ENCODE measurements around the gene NCOR2. TPM values are rescaled to one million over a fixed set of nuclear protein-coding genes. Genes with fewer than 3 reads are reported as not detected.
A peak's percentile ranks its signal among the peaks of the same experiment; 100 is the strongest.

The NCOR2 gene
- total RNA-seq, 1 donor = 45.2 TPM

DNA sequence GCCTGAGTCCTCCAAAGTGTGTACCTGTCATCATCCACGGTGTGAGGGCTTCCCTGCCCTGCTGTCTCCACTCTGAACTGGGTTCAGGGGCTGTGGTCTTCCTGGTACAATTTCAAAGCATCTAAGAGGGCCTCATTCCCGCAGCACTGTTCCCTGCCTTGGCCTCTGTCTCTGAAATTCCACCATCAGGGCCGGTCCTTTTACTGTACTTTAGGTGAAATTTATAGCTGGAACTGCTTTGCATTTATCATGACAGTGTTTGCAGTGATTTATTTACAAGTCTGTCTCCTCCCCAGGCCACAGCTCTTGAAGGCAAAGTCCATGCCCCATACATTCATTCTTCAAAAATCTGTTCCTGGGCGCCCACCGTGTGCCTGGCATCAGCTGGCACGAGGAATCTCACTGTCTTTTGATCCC lies 36.9 kb upstream of the NCOR2 start:
- H3K4me1 ChIP-seq (ENCODE audit: insufficient read depth, low read length) = peaks cover 8% of the 10 kb centered on the region
- H3K9me3 ChIP-seq (ENCODE audit: low read depth, low read length) = no peaks in the 10 kb centered on the region

DNA sequence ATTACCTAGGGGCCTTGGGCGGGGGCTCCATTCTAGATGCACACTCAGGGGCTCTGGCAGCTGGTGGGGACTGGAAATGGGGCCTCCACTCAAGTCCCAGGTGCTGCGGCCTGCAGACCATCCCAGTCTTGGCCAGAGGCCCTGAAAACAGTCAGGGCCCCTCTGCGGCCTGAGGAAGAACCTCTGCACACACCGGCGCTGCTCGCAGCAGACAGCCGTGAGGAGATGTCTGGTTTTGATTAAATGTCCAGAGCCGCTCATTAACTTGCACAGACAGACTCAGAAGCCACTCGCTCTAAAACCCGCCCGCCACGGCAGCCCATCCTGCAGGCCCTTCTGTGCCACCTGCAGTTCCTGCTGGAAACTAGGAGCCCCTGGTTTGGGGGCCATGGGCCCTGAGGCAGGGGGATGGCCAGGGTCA lies 36.4 kb upstream of the NCOR2 start:
- no peak for DNase-seq (ENCODE audit: insufficient read length, low spot score, missing footprints)
- Histone ChIP-seq H3K9me3 (ENCODE audit: low read depth, low read length) (no peaks in the 10 kb centered on the region), H3K4me1 (ENCODE audit: insufficient read depth, low read length) (peaks cover 8% of the 10 kb centered on the region), H3K27me3 (ENCODE audit: insufficient read depth, low read length) (no peaks in the 10 kb centered on the region), H3K36me3 (ENCODE audit: insufficient read depth, low read length) (no peaks in the 10 kb centered on the region), H2AFZ (ENCODE audit: low read length) (no peak overlapping the region), H3K4me3 (ENCODE audit: insufficient read depth, low read length) (no peak overlapping the region), H4K20me1 (ENCODE audit: insufficient read depth, low read length) (no peaks in the 10 kb centered on the region), H3K4me2 (ENCODE audit: insufficient read depth, low read length) (no peak overlapping the region), H3K27ac (ENCODE audit: low read depth, low read length) (no peak overlapping the region), H3K79me2 (ENCODE audit: insufficient read depth, low read length) (no peaks in the 10 kb centered on the region)
- TF ChIP-seq CTCF (IDR thresholded peaks at IDR 0.05; ENCODE audit: extremely low read depth, low read depth, low read length) = no peak

More for the DNA sequence above, 36.9 kb upstream of the NCOR2 start:
- H3K27ac ChIP-seq (ENCODE audit: low read depth, low read length) = no peak overlapping the region
- no peaks in the 10 kb centered on the region for H4K20me1 ChIP-seq (ENCODE audit: insufficient read depth, low read length)
- H3K4me3 ChIP-seq (ENCODE audit: insufficient read depth, low read length) = no peak overlapping the region
- no peak for TF ChIP-seq CTCF (IDR thresholded peaks at IDR 0.05; ENCODE audit: extremely low read depth, low read depth, low read length)
- H3K27me3 ChIP-seq (ENCODE audit: insufficient read depth, low read length) = peaks cover 2% of the 10 kb centered on the region
- no peak overlapping the region for H3K4me2 ChIP-seq (ENCODE audit: insufficient read depth, low read length)
- peak; percentile 85 for DNase-seq (ENCODE audit: insufficient read length, low spot score, missing footprints)
- no peak overlapping the region for H2AFZ ChIP-seq (ENCODE audit: low read length)
- H3K36me3 ChIP-seq (ENCODE audit: insufficient read depth, low read length) = no peaks in the 10 kb centered on the region
- H3K79me2 ChIP-seq (ENCODE audit: insufficient read depth, low read length) = no peaks in the 10 kb centered on the region

GRCh38 chr12:124603100-124603541 lies 35.7 kb upstream of the NCOR2 start:
- Histone ChIP-seq H3K9me3 (ENCODE audit: low read depth, low read length) (no peaks in the 10 kb centered on the region), H3K79me2 (ENCODE audit: insufficient read depth, low read length) (no peaks in the 10 kb centered on the region), H3K27ac (ENCODE audit: low read depth, low read length) (no peak overlapping the region), H3K4me2 (ENCODE audit: insufficient read depth, low read length) (no peak overlapping the region), H3K27me3 (ENCODE audit: insufficient read depth, low read length) (no peaks in the 10 kb centered on the region), H2AFZ (ENCODE audit: low read length) (no peak overlapping the region), H3K4me3 (ENCODE audit: insufficient read depth, low read length) (no peak overlapping the region), H3K4me1 (ENCODE audit: insufficient read depth, low read length) (peaks cover under 1% of the 10 kb centered on the region), H3K36me3 (ENCODE audit: insufficient read depth, low read length) (no peaks in the 10 kb centered on the region), H4K20me1 (ENCODE audit: insufficient read depth, low read length) (no peaks in the 10 kb centered on the region)
- DNase-seq (ENCODE audit: insufficient read length, low spot score, missing footprints) = no peak
- no peak for TF ChIP-seq CTCF (IDR thresholded peaks at IDR 0.05; ENCODE audit: extremely low read depth, low read depth, low read length)

- no peak overlapping the region for H2AFZ ChIP-seq (ENCODE audit: low read length)
- DNase-seq (ENCODE audit: insufficient read length, low spot score, missing footprints) = no peak
- H3K27ac ChIP-seq (ENCODE audit: low read depth, low read length) = no peak overlapping the region
- H3K4me3 ChIP-seq (ENCODE audit: insufficient read depth, low read length) = no peak overlapping the region
- H3K79me2 ChIP-seq (ENCODE audit: insufficient read depth, low read length) = no peaks in the 10 kb centered on the region
- H3K9me3 ChIP-seq (ENCODE audit: low read depth, low read length) = no peaks in the 10 kb centered on the region
- no peaks in the 10 kb centered on the region for H3K27me3 ChIP-seq (ENCODE audit: insufficient read depth, low read length)
- H3K36me3 ChIP-seq (ENCODE audit: insufficient read depth, low read length) = no peaks in the 10 kb centered on the region
- no peak overlapping the region for H3K4me2 ChIP-seq (ENCODE audit: insufficient read depth, low read length)
- no peaks in the 10 kb centered on the region for H4K20me1 ChIP-seq (ENCODE audit: insufficient read depth, low read length)
- no peaks in the 10 kb centered on the region for H3K4me1 ChIP-seq (ENCODE audit: insufficient read depth, low read length)
- no peak for TF ChIP-seq CTCF (IDR thresholded peaks at IDR 0.05; ENCODE audit: extremely low read depth, low read depth, low read length)
Measured at GRCh38 chr12:124601706-124602105, 34.3 kb upstream of the NCOR2 start.

Data from osteoblast (primary cell).